Stimulated activated naive CD8-positive, alpha-beta T cell treated with anti-CD3 and anti-CD28 coated beads, Interleukin-15, Interleukin-2, amounts not matched to agents 100 U/mL and 50 U/mL, for 24 hours (primary cell): ENCODE measurements around the gene SLC34A2.
"Not testable (repeated sequence)": the region's sequence is repeated elsewhere in the genome, so short reads cannot be mapped to it uniquely, and the experiment has no call there.

Experiments used
- ATAC-seq: fragments of 150-1000 bp; cut with Tn5 transposase; one replicate; pipeline ENCODE4 v1.10.0; 2021
- DNase-seq: peaks from one replicate; pipeline ENCODE4 v3.0.0; 2021

The SLC34A2 gene

DNA sequence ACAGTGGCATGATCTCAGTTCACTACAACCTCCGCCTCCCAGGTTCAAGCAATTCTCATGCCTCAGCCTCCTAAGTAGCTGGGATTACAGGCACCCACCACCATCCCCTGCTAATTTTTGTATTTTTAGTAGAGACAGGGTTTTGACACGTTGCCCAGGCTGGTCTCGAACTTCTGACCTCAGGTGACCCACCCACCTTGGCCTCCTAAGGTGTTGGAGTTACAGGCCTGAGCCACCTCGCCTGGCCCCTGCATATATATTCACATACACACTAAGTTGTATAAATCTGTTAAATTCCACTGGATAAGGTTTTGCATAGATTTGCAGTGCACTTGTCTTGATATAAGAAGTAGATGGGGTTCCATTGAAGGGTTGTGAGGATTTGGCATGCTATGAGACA is 5.8 kb downstream of the SLC34A2 start:
- not testable (repeated sequence) for DNase-seq, ATAC-seq

DNA sequence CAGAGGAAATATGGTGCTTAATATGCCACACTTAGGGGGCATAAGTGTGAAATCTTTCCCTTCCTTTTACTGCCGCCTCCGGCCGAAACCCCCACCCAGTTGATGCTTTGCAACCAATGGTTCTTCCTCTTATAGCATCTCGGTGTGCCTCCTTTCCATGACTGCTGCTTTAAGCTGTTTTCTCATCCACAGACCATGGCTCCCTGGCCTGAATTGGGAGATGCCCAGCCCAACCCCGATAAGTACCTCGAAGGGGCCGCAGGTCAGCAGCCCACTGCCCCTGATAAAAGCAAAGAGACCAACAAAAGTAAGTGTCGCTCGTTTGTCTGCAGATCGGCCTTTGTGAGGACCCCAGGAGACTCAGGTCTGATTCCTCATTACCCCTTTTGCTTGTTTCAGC is 6.7 kb downstream of the SLC34A2 start:
- no peak for ATAC-seq
- no peak for DNase-seq

DNA sequence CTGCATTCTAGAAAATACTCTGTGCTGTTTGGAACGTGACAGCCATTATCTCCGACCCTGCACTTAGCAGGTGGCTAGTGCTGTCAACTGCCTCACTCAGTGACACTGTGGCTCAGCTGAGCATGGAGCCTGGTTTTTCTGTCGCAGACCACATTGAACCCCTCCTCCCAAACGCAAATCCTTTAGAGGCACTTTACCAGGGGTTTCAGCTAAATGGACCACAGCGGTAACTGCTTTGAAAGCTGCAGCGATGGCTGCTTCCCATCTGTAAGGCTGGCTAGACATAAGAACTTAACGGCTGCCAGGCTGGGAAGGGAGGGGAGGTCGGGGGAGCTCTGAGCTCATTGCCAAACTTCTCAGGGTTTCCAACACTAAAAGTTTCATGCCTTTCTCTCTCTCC is 8.1 kb downstream of the SLC34A2 start:
- ATAC-seq, result no peak
- no peak for DNase-seq

DNA sequence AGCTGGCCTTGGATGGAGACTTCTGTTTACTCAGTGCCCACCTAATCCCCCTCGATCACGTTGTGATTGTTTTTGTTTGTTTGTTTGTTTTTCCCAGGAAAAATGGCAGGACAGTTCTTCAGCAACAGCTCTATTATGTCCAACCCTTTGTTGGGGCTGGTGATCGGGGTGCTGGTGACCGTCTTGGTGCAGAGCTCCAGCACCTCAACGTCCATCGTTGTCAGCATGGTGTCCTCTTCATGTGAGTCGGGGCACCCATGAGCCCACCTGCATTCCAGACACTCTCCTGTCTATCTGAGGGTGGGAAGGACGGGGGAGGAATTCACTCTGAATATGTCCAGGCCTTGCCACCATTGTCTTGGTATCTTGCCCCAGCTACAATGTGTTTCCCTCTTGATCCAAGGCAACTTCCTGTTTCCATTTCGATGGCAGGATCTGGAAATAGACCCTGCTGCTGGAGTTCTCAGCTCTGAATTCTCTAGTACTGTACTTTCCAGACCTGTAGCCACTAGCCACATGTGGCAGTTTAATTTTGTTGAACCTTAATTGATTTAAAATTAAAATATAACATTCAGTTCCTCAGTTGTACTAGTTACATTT is 10.5 kb downstream of the SLC34A2 start:
- ATAC-seq, result no peak
- no peak for DNase-seq

DNA sequence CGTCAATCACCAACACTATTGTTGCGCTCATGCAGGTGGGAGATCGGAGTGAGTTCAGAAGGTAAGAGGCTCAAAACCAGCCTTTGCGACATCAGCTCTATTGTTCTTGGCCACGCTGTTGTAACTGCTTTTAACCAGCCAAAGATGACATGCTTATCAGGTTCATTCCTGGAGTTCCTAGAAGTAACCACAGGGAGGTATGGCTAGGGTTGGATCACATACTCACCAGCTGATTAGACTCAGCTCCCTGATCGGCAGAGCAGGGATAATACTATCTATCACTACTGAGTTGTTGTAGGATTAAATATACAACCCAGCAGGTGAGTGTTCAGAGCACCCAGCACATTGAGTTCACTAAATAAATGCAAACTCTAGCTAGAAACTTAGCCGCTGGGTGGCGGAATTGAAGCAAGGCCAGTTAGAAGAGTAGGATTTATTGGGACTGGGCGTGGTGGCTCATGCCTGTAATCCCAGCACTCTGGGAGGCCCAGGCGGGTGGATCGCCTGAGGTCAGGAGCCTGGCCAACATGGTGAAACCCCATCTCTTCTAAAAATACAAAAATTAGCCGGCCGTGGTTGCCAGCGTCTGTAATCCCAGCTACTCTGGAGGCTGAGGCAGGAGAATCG is 12.4 kb downstream of the SLC34A2 start:
- DNase-seq (no peak), ATAC-seq (no peak)

DNA sequence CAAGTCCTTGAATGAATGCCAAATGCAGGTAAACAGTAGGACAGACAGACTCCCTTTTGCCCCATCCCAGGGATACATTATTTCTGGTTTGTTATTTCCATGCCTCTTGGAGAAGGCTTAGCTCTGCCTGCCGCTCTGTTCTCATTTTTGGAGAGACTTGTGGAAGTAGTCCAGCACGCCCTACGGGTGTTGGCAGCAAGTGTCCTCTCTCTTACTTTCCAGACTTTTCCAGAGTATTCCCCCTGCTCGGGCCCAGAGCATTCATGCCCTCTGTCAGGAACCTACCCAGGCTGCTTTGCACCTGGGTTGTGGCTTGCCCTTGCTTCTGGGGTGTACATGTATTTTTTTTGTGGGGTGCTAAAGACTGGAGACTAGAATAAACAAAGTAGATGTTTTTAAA is 15.3 kb downstream of the SLC34A2 start:
- ATAC-seq (no peak), DNase-seq (no peak)

DNA sequence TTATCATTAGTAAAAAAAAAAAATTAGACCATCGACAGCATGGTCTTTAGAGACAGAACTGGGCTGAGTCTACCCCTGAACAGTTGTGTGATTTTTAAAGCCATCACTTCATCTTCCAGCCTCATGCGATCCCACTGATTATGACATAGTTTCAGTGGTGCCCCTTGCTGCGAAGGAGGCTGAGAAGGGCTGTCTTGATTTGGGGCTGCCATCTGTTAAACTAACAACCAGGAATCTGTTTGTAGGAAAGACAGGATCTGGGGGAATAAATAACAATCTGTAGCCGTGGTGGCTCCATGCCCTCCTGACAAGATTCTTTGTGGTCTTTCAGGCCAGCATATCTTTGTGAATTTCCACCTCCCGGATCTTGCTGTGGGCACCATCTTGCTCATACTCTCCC is 17.1 kb downstream of the SLC34A2 start:
- no peak for DNase-seq
- ATAC-seq, result no peak

DNA sequence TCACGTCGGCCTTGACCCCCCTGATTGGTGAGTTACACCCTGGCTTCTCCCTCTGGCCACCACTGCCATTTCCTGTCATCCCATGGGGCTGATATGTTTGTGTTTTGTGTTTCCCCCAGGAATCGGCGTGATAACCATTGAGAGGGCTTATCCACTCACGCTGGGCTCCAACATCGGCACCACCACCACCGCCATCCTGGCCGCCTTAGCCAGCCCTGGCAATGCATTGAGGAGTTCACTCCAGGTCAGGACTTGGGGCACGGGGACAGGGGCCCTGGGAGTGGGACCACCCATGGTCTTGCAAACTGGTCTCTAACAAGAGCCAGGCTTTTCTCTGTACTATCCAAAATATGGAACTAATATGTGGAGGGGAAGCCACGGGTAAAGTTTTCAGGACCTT is 18.7 kb downstream of the SLC34A2 start:
- ATAC-seq (no peak), DNase-seq (no peak)

DNA sequence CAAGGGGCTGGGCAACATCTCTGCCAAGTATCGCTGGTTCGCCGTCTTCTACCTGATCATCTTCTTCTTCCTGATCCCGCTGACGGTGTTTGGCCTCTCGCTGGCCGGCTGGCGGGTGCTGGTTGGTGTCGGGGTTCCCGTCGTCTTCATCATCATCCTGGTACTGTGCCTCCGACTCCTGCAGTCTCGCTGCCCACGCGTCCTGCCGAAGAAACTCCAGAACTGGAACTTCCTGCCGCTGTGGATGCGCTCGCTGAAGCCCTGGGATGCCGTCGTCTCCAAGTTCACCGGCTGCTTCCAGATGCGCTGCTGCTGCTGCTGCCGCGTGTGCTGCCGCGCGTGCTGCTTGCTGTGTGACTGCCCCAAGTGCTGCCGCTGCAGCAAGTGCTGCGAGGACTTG is 20.6 kb downstream of the SLC34A2 start:
- DNase-seq, result no peak

DNA sequence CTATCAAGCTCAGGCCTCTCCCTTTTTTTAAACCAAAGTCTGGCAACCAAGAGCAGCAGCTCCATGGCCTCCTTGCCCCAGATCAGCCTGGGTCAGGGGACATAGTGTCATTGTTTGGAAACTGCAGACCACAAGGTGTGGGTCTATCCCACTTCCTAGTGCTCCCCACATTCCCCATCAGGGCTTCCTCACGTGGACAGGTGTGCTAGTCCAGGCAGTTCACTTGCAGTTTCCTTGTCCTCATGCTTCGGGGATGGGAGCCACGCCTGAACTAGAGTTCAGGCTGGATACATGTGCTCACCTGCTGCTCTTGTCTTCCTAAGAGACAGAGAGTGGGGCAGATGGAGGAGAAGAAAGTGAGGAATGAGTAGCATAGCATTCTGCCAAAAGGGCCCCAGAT is 21.5 kb downstream of the SLC34A2 start:
- ATAC-seq, result no peak

More for the DNA sequence above, 20.6 kb downstream of the SLC34A2 start:
- no peak for ATAC-seq

DNA sequence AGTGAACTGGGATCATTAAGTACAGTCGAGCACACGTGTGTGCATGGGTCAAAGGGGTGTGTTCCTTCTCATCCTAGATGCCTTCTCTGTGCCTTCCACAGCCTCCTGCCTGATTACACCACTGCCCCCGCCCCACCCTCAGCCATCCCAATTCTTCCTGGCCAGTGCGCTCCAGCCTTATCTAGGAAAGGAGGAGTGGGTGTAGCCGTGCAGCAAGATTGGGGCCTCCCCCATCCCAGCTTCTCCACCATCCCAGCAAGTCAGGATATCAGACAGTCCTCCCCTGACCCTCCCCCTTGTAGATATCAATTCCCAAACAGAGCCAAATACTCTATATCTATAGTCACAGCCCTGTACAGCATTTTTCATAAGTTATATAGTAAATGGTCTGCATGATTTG is 22.3 kb downstream of the SLC34A2 start:
- DNase-seq, result no peak
- no peak for ATAC-seq

More for the DNA sequence above, 21.5 kb downstream of the SLC34A2 start:
- no peak for DNase-seq

DNA sequence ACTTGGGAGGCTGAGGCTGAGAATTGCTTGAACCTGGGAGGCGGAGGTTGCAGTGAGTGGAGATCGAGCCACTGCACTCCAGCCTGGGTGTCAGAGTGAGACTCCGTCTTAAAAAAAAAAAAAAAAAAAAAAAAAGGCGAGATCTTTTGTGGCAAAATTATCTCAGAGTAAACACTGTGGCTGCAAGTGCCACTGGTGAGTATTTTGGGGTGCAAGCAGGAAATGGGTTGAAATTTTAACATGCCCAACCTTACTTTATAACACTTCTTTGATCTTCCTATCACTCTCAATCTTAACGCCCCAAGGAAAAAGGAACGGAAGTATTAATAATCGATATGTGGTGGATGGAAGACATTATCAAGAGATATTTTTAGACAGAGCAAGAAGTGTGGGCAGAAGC is 32.1 kb downstream of the SLC34A2 start:
- no peak for ATAC-seq

DNA sequence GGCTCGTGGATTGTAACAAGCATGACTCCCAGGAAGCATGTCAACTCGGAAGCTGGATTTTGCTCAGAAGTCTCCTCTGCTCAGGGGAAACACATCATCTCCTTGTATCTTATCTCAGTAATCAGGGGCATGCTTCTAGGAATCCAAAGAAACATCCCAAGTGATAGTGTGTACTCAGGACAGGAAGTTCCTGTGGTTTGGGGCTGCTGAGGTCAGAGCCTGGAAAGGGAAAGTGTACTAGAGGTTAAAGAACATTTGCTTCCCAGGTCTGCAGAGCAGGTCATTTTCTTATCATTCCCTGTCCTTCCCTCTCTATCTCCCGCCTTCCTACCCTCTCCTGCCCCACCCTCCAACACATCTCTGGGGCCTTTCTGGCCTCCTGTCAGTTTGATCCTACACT is 38.8 kb downstream of the SLC34A2 start:
- ATAC-seq, result no peak
- DNase-seq, result no peak

More for the DNA sequence above, 32.1 kb downstream of the SLC34A2 start:
- DNase-seq, result no peak

DNA sequence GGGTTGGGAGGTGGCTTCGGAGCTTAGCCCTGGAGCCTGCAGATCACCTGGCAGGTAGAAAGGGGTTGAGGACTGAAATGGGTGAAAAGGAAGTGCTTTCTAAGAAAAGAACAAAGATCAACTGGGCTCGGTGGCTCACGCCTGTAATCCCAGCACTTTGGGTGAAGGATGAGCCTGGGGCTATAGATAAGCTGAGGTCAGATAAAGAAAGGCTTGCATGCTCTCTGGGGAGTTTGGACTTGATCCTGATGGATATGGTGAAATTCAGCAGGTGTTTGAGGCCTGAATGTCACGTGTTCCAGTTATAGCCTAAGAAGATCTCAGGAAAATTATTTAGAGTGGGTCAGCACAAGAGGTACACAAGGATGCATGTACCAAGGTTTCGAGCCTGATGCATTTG is 40.8 kb downstream of the SLC34A2 start:
- no peak for DNase-seq
- ATAC-seq, result no peak

DNA sequence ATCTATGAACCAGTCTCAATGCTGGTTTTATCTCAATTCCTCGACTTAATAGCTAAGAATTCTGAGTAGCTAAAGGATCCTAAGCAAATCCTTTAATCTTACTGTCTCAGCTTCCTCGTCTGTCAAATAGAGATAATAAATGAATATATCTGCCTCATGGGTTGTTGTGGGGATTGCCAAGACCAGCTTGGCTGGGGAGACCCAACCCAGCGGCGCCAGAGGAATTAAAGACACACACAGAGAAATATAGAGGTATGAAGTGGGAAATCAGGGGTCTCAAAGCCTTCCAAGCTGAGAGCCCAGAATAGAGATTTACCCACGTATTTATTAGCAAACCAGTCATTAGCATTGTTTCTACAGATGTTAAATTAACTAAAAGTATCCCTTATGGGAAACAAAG is 41.9 kb downstream of the SLC34A2 start:
- ATAC-seq, result no peak
- no peak for DNase-seq

DNA sequence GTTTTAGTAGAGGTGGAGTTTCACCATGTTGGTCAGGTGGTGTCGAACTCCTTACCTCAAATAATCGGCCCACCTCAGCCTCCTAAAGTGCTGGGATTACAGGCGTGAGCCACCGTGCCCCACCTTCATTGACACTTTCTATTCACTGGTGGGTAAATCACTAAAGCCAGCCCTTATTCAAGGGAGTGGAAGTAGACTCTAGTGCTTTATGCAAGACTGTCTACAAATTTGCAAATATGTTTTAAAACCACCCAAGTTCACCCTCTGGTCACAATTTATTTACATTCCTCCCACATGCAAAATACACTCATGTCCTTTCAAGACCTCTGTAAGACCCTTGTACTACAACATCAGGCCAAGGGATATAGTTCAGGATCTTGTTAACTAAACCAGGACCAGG is 45.0 kb downstream of the SLC34A2 start:
- DNase-seq (no peak), ATAC-seq (no peak)

DNA sequence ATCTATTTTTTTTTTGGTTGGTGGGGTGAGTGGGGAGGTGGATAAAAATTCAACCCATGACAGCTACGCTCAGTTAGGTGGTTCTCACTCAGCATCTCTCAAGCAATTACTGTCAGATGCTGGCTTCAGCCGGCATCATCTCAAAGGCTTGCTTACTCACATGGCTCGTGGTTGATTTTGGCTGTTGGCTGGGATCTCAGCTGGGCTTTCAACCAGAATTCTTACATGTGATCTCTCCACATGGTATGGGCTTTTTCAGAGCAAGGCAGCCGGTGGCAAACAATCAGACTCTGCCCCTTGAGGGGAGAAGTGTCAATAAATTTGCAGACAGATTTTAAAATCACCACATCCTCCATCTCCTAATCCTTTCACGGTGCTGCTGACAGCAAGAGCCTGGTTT is 47.2 kb downstream of the SLC34A2 start:
- no peak for ATAC-seq
- no peak for DNase-seq

DNA sequence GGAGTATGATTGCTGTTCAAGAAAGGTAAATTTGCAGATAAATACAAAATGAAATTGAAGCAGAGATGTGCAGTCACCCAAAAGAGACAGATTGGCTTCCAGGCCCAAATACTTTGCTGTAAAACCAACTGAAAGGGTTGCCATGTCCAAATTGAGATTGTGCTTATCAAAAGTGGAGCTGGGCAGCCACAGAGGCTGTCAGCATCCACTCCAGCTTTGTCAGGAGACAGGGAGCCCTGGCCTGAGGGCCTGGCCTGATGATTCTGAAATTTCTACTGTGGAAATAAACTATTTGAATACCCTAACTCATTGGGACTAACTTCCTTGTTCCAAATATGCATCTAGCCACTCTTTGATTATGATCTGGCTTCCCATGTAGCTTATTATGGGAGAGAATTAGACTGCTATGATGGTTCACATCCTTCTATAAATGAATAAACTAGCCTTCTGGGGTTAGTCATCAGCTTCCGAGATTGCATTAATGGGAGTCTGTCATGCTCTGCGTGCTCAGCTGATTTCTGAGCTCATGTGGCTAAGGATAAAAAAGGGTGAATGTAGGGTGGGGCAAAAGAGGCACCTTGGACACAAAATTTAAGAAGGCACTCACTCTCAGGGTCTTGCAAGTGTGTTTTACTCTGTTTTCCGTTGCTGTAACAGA is 48.2 kb downstream of the SLC34A2 start:
- ATAC-seq (no peak), DNase-seq (no peak)

DNA sequence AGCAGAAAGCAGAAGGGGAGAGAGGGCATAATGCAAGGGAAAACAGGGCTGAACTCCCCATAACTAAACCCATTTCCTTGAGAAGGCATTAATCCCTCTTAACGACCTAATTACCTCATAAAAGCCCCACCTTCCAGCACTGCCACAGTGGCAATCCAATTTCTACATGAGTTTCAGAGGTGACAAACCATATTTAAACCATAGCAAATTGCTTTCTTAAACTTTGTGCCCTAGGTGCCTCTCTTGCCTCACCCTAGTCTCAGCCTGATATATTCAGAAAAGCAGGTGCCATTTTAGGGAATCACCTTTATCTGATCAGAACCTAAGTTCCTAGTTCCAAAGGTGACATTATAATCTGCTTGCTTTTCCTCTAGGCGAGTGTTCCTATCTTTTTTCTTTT is 48.9 kb downstream of the SLC34A2 start:
- no peak for DNase-seq
- no peak for ATAC-seq

DNA sequence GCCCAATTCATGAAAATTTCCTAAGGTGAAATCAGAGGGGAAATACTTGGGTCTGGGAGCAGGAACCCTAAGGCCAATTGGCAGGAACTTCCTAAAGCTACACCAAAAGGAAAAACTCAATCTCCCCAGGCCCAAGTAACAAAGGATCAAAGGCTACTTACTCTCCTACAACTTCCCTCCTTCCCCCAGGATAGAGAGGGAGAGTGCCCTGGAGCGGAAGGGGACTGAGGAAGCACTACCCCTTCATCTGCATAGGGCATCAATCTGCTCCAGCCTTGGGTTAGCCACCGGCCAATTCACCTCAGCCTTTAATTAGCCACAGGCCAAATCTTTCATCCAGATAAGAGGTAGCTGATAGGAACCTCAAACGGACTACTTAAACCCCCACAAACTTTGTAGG is 55.0 kb downstream of the SLC34A2 start:
- no peak for DNase-seq
- no peak for ATAC-seq

DNA sequence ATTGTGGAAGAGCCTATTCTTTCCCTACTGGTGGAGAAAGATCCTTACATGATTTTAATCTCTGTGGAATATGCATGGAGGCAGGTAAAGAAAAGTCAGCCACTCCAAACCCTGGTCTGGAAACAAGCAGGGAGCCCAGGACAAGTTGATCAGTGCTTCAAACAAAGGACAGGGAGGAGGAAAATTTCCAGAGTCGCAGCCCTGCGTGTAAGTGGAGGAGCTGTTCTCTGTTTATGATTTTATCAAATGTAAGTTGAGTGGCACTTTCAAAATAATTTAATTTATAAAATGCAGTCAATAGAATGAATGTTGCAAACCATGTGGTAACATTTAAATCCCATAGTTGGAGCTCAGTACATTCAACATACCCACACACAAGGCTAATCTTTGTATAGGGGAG is 57.0 kb downstream of the SLC34A2 start:
- ATAC-seq (no peak), DNase-seq (no peak)

DNA sequence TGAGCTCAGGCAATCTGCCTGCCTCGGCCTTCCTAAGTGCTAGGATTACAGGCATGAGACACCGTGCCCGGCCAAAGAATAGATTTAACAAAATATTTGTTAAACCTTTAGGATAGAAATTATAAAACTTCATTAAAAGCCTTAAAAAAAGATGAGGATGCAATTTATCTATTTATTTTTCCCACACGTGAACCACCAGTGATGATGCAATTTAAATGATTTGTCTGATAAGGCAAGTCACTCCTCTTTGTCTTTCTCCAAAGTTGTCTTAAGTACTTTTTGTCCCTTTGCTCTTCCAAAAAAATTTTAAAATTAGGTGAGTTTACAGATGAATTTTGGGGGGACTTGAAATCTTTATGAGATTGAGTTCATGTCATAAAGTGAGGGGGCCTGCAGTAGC is 58.2 kb downstream of the SLC34A2 start:
- DNase-seq (no peak), ATAC-seq (no peak)

DNA sequence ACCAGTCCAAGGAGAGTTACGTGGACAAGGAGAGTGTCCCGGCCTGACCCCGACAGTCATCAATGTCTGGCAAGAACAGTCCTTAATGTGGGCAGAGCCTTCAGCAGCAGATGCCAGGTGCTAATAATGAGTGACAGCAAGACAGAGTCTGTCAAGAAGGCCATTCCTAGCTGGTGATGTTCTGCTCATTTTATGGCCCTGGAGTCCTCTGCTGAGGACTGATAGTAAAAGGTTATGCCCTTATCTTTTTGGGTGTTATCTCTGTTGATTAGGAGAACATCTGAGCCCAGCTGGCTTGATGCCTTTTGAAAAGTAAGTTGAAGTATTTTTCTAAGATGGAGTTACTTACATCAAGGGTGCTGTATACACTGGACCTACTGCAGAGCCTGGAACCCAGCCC is 67.3 kb downstream of the SLC34A2 start:
- ATAC-seq, result no peak
- no peak for DNase-seq

DNA sequence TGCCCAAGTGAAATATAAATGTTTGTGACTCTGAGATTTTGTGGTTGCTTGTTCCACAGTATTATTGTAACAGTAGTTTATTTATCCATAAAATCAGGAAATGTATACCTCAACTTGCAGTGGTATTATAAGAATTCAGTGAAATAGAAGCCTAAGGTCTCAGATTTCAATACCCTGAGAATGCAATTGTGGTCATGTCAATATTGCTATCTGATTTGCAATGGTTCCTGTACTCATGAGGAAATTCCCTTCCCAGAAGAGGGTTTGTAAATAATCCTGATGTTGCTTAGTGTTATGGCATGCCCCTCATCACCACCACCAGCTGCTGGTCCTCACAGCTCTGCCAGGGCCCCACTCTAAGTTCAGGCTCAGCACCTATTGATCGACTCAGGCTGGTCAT is 67.8 kb downstream of the SLC34A2 start:
- no peak for ATAC-seq

More for the DNA sequence above, 67.8 kb downstream of the SLC34A2 start:
- no peak for DNase-seq
